T-helper 2 cell treated with Interferon-gamma antibody and Interleukin-4, amounts not matched to agents 5 μg/mL and 100 μg/mL, for 36 hours (primary cell): ENCODE results near the gene CAMK1D.
A peak's percentile ranks its signal among the peaks of the same experiment; 100 is the strongest.

Source experiments
- DNase-seq: peaks from one replicate; pipeline ENCODE4 v3.0.0; 2021; ENCODE audit warnings: low spot score
- H3K27ac Mint-ChIP-seq: one replicate; pipeline ENCODE4 v1.8.0; 2021; ENCODE audit warnings: mild to moderate bottlenecking, mixed read lengths
- H3K27me3 Mint-ChIP-seq: one replicate; pipeline ENCODE4 v1.8.0; 2021; ENCODE audit warnings: low read depth, mixed read lengths
- H3K36me3 Mint-ChIP-seq: one replicate; pipeline ENCODE4 v1.8.0; 2021; ENCODE audit warnings: low read depth, mixed read lengths
- H3K4me1 Mint-ChIP-seq: one replicate; pipeline ENCODE4 v1.8.0; 2021; ENCODE audit warnings: low read depth, mixed read lengths
- H3K4me3 Mint-ChIP-seq: one replicate; pipeline ENCODE4 v1.8.0; 2022; ENCODE audit warnings: mild to moderate bottlenecking, moderate library complexity, mixed read lengths
- H3K9me3 Mint-ChIP-seq: one replicate; pipeline ENCODE4 v1.8.0; 2021; ENCODE audit warnings: mixed read lengths

Gene CAMK1D

GRCh38 chr10:12663863-12664262 is 314.5 kb downstream of the CAMK1D start:
- Mint-ChIP-seq H3K36me3 (no peaks in the 10 kb centered on the region), H3K4me3 (no peak overlapping the region), H3K27me3 (no peaks in the 10 kb centered on the region), H3K9me3 (no peaks in the 10 kb centered on the region), H3K4me1 (no peaks in the 10 kb centered on the region), H3K27ac (no peak overlapping the region)
- DNase-seq: no peak

- H3K9me3 Mint-ChIP-seq: no peaks in the 10 kb centered on the region
These were observed 316.2 kb downstream of the CAMK1D start for GRCh38 chr10:12665501-12665900.

DNA sequence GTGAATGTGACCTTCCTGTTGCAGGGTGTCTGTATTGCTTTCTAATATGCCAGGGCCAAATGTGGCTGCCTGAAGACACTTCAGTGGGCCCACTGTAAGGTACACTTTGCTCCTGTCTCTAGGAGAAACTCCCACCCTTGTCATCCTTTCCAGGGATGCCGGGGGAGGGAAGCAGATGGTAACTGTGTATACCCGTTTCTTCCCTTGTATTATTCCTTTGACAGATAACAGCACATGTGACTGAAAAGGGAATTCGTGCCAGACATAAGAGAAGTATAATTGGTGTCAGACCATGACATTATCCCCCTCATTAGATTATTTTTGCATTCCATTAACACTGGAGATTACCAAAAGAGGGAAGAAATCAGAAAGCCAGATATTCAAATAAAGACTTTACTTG is 317.7 kb downstream of the CAMK1D start:
- H3K4me3 Mint-ChIP-seq: no peak overlapping the region
- no peaks in the 10 kb centered on the region for H3K9me3 Mint-ChIP-seq
- no peaks in the 10 kb centered on the region for H3K4me1 Mint-ChIP-seq
- no peak overlapping the region for H3K27ac Mint-ChIP-seq
- H3K36me3 Mint-ChIP-seq: no peaks in the 10 kb centered on the region
- H3K27me3 Mint-ChIP-seq: no peaks in the 10 kb centered on the region
- no peak for DNase-seq

More at GRCh38 chr10:12665501-12665900, 316.2 kb downstream of the CAMK1D start:
- no peak for DNase-seq
- H3K4me1 Mint-ChIP-seq: no peaks in the 10 kb centered on the region
- H3K27ac Mint-ChIP-seq: no peak overlapping the region
- H3K4me3 Mint-ChIP-seq: no peak overlapping the region
- H3K36me3 Mint-ChIP-seq: no peaks in the 10 kb centered on the region
- no peaks in the 10 kb centered on the region for H3K27me3 Mint-ChIP-seq

GRCh38 chr10:12668634-12669033 is 319.3 kb downstream of the CAMK1D start:
- Mint-ChIP-seq H3K4me1 (no peaks in the 10 kb centered on the region), H3K27me3 (no peaks in the 10 kb centered on the region), H3K4me3 (no peak overlapping the region), H3K9me3 (no peaks in the 10 kb centered on the region), H3K27ac (no peak overlapping the region), H3K36me3 (no peaks in the 10 kb centered on the region)
- no peak for DNase-seq

GRCh38 chr10:12670004-12670403 is 320.7 kb downstream of the CAMK1D start:
- Mint-ChIP-seq H3K36me3 (no peaks in the 10 kb centered on the region), H3K4me3 (no peak overlapping the region), H3K4me1 (no peaks in the 10 kb centered on the region), H3K27ac (no peak overlapping the region), H3K27me3 (no peaks in the 10 kb centered on the region), H3K9me3 (no peaks in the 10 kb centered on the region)
- no peak for DNase-seq

DNA sequence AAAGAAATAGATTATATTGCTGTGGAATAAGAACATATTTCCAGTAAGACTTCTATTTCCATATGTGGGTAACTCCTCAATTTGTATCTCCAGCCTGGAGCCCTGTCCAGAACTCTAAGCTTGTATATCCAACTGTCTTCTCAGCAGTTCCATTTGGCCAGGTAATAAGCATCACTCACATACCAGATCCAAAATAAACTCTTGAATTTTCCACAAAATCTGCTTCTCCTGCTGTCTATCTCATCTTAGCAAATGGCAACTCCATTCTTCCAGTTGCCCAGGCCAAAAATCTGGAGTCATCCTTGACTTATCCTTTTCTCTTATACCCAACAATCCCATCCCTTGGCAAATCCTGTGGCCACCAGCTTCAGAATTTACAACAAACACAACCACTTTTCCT is 325.8 kb downstream of the CAMK1D start:
- DNase-seq: no peak
- peaks cover 1% of the 10 kb centered on the region for H3K4me1 Mint-ChIP-seq
- H3K36me3 Mint-ChIP-seq: no peaks in the 10 kb centered on the region
- no peaks in the 10 kb centered on the region for H3K27me3 Mint-ChIP-seq
- H3K4me3 Mint-ChIP-seq: no peak overlapping the region
- no peaks in the 10 kb centered on the region for H3K9me3 Mint-ChIP-seq
- no peak overlapping the region for H3K27ac Mint-ChIP-seq

DNA sequence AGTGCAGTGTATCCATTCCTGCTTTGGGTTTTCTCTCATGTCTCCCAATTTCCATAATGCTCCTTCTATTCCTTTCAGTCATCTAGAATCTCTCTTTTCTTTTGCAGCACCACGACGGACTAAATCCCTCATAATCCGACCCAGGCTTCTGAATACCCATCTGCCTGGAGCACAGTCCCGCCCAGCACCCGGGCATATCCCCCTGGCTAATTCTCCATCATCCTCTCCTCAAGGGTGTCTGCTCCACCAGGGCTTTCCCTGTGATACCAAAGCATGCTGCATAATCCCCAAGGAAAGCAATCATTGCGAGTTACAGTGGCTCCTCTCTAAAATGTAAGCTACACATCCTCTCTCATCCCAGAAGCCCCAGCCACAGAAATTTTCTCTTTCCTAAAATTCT is 330.3 kb downstream of the CAMK1D start:
- H3K27me3 Mint-ChIP-seq: no peaks in the 10 kb centered on the region
- DNase-seq: no peak
- no peak overlapping the region for H3K27ac Mint-ChIP-seq
- H3K36me3 Mint-ChIP-seq: no peaks in the 10 kb centered on the region
- H3K9me3 Mint-ChIP-seq: no peaks in the 10 kb centered on the region
- H3K4me3 Mint-ChIP-seq: no peak overlapping the region
- peaks cover 5% of the 10 kb centered on the region for H3K4me1 Mint-ChIP-seq

GRCh38 chr10:12681252-12681651 is 331.9 kb downstream of the CAMK1D start:
- H3K36me3 Mint-ChIP-seq: no peaks in the 10 kb centered on the region
- peak overlapping the region; percentile 7 for H3K4me3 Mint-ChIP-seq
- no peaks in the 10 kb centered on the region for H3K27me3 Mint-ChIP-seq
- DNase-seq: no peak
- no peaks in the 10 kb centered on the region for H3K9me3 Mint-ChIP-seq
- H3K4me1 Mint-ChIP-seq: peaks cover 5% of the 10 kb centered on the region
- no peak overlapping the region for H3K27ac Mint-ChIP-seq

DNA sequence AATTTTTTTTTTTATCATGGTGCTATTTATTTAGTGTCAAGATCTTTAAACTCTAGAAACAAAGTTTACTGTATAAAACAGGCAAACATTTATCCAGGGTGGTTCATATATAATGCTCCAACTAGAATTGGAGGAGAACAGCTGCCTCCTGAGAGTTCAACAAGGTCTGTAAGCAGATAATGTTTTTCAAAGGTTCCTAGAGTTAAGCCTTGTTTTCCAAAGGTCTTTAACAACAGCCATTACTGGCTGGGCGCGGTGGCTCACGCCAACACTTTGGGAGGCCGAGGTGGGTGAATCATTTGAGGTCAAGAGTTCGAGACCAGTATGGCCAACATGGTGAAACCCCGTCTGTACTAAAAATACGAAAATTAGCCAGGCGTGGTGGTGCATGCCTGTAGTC is 335.4 kb downstream of the CAMK1D start:
- no peak for DNase-seq
- peaks cover 4% of the 10 kb centered on the region for H3K4me1 Mint-ChIP-seq
- H3K27me3 Mint-ChIP-seq: no peaks in the 10 kb centered on the region
- no peak overlapping the region for H3K4me3 Mint-ChIP-seq
- no peak overlapping the region for H3K27ac Mint-ChIP-seq
- H3K9me3 Mint-ChIP-seq: no peaks in the 10 kb centered on the region
- no peaks in the 10 kb centered on the region for H3K36me3 Mint-ChIP-seq

DNA sequence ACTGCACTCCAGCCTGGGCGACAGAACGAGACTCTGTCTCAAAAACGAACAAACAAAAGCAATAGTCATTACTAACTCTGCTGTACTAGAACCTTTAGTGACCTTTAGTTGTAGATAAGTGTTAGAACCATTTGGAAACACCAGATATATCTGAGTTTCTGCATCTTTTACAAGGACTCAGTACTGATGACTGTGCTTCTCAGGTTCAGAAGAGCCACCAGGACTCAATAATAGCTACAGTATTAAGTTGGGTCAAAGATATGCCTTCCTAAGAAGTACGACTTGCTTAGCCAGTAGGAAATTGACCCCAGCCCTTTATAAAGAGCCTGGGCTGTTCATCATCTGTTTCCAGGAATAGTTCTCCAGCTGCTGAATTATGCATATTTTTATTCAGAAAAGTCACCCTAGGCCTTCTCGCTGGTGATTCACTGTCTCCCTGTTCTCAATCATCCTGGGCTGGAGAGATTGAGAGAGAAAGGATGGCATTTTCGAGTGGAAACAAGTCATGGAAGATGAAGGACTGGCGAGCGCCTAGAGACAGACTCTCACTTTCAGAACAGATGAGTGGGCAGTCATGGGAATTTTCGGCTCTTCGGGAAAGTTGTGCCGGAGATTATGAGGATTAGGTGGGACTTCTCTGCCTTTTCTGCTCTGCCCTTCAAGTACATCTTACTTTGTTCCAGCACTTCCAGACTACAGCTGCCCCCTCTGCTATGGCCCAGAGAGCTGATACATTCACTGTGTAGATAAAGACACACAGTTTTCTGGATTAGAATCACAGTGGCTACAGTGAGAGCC is 336.1 kb downstream of the CAMK1D start:
- DNase-seq: no peak
- no peaks in the 10 kb centered on the region for H3K27me3 Mint-ChIP-seq
- no peaks in the 10 kb centered on the region for H3K9me3 Mint-ChIP-seq
- peaks cover 6% of the 10 kb centered on the region for H3K4me1 Mint-ChIP-seq
- no peak overlapping the region for H3K4me3 Mint-ChIP-seq
- no peak overlapping the region for H3K27ac Mint-ChIP-seq
- H3K36me3 Mint-ChIP-seq: no peaks in the 10 kb centered on the region

GRCh38 chr10:12687996-12688395 is 338.6 kb downstream of the CAMK1D start:
- H3K4me3 Mint-ChIP-seq: no peak overlapping the region
- no peaks in the 10 kb centered on the region for H3K36me3 Mint-ChIP-seq
- H3K4me1 Mint-ChIP-seq: peaks cover 4% of the 10 kb centered on the region
- no peak for DNase-seq
- H3K27me3 Mint-ChIP-seq: no peaks in the 10 kb centered on the region
- H3K9me3 Mint-ChIP-seq: no peaks in the 10 kb centered on the region
- H3K27ac Mint-ChIP-seq: no peak overlapping the region

DNA sequence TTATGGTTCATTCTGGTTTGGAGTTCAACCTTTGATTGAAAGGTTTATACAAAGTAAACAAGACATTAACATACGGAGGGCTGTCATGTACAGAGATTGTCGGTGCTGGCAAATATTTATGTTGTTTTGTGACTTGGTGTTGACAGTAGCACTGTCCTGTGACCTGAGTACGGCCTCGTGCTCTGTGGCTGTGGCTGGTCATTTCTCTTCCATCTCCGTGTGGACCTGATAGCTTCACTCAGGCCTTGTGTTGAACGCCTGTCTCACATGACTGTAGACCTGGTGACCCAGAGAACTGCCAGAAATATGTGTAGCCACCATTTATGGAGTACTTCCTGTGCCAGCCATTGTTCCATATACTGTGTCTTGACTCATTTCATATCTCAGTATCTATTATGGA is 340.5 kb downstream of the CAMK1D start:
- no peaks in the 10 kb centered on the region for H3K27me3 Mint-ChIP-seq
- peaks cover 4% of the 10 kb centered on the region for H3K4me1 Mint-ChIP-seq
- H3K27ac Mint-ChIP-seq: no peak overlapping the region
- H3K36me3 Mint-ChIP-seq: no peaks in the 10 kb centered on the region
- no peak overlapping the region for H3K4me3 Mint-ChIP-seq
- H3K9me3 Mint-ChIP-seq: no peaks in the 10 kb centered on the region
- DNase-seq: no peak

DNA sequence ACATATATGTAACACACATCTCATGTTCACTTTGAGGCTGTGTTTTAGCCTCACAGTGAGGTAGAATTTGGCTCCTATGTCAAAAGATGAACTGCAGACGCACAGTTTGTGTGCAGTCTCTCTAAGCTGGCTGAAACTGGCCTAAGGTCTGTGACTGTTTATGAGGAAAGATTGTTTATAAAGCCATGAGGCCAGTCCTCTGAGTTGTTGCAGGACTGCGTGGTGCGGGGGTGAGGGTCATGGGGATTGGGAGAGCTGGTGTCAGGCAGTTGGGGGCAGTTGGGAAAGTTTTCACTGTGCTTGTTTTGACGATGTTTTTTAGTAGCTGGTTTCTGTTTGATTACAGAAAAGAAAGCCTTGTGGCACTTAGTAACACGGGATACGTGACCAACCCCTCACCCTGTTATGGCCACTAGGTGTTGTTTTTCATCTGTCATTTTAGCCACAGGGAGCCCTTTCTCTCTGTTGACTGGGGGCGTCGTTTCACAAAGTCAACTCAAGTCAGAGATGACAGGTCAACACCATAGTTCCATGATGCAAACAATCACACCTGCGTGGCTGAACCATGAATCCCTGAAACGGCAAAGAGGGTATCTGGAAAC is 341.3 kb downstream of the CAMK1D start:
- Mint-ChIP-seq H3K4me1 (peaks cover 4% of the 10 kb centered on the region), H3K36me3 (no peaks in the 10 kb centered on the region), H3K27ac (peak overlapping the region; percentile 26), H3K27me3 (no peaks in the 10 kb centered on the region), H3K4me3 (no peak overlapping the region), H3K9me3 (no peaks in the 10 kb centered on the region)
- no peak for DNase-seq

DNA sequence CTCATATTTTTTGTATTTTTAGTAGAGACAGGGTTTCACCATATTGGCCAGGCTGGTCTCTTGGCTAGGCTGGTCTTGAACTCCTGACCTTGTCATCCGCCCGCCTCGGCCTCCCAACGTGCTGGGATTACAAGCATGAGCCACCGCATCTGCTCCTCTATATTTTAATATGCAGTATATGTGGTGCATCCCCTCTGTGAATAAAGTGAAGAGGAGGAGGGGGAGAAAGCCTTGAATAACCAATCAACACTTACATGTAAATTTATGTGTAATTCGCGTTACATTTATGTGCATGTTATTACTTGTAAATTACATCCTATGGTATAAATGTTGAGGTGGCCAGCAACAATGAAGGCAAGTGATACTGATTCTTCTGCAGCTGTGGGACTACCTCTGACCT is 342.2 kb downstream of the CAMK1D start:
- no peak overlapping the region for H3K27ac Mint-ChIP-seq
- no peaks in the 10 kb centered on the region for H3K9me3 Mint-ChIP-seq
- H3K4me1 Mint-ChIP-seq: peaks cover 4% of the 10 kb centered on the region
- no peak overlapping the region for H3K4me3 Mint-ChIP-seq
- no peaks in the 10 kb centered on the region for H3K36me3 Mint-ChIP-seq
- no peak for DNase-seq
- no peaks in the 10 kb centered on the region for H3K27me3 Mint-ChIP-seq

DNA sequence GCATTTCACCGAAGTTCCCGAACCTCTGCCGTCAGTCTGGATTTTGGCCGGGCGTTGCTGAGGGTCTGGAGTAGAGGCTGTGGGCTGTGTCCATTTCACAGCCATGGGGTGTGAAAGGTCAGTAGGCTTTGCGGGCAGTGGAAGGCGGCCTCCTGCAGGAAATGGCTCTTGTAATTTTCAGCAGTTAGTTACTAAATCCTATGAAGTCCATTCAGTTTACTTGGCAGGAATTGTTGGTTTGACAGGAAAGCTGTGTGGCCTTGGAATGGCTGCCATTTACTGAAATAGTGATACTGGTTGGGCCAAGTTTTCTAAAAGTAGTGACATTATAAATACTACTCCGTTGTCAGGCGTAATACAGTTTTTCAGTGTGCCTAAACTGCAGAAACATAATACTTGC is 348.4 kb downstream of the CAMK1D start:
- H3K27me3 Mint-ChIP-seq: no peaks in the 10 kb centered on the region
- peaks cover 3% of the 10 kb centered on the region for H3K9me3 Mint-ChIP-seq
- no peak overlapping the region for H3K27ac Mint-ChIP-seq
- H3K4me3 Mint-ChIP-seq: no peak overlapping the region
- DNase-seq: no peak
- peaks cover 5% of the 10 kb centered on the region for H3K4me1 Mint-ChIP-seq
- H3K36me3 Mint-ChIP-seq: peaks cover 4% of the 10 kb centered on the region
